ENCODE measurements around the gene SPPL2B.

SPPL2B gene

DNA sequence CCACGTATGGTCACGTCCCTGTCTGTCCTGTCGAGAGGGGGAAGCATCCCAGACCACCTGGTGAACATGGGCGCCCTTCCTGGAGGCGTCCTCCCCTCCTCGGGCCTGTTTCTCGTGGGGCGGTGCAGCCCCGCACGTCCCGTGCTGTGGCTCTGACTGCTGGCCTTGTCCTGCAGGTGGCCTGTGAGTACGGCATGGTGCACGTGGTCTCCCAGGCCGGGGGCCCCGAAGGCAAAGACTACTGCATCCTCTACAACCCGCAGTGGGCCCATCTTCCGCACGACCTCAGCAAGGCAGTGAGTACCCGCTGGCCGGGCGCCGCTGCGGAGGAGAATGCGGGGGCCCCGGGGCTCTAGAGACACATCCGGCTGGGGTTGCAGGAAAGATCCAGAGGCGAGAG, 5.9 kb downstream of the SPPL2B start:
- no peak for DNase-seq (ENCODE audit: low read depth)
- TF ChIP-seq, protein P1, sequence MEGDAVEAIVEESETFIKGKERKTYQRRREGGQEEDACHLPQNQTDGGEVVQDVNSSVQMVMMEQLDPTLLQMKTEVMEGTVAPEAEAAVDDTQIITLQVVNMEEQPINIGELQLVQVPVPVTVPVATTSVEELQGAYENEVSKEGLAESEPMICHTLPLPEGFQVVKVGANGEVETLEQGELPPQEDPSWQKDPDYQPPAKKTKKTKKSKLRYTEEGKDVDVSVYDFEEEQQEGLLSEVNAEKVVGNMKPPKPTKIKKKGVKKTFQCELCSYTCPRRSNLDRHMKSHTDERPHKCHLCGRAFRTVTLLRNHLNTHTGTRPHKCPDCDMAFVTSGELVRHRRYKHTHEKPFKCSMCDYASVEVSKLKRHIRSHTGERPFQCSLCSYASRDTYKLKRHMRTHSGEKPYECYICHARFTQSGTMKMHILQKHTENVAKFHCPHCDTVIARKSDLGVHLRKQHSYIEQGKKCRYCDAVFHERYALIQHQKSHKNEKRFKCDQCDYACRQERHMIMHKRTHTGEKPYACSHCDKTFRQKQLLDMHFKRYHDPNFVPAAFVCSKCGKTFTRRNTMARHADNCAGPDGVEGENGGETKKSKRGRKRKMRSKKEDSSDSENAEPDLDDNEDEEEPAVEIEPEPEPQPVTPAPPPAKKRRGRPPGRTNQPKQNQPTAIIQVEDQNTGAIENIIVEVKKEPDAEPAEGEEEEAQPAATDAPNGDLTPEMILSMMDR (IDR thresholded peaks at IDR 0.05; ENCODE audit: control insufficient read depth, extremely low read depth, insufficient read depth): no peak
- no peak overlapping the region for H3K4me3 ChIP-seq (ENCODE audit: low read depth, low read length)

DNA sequence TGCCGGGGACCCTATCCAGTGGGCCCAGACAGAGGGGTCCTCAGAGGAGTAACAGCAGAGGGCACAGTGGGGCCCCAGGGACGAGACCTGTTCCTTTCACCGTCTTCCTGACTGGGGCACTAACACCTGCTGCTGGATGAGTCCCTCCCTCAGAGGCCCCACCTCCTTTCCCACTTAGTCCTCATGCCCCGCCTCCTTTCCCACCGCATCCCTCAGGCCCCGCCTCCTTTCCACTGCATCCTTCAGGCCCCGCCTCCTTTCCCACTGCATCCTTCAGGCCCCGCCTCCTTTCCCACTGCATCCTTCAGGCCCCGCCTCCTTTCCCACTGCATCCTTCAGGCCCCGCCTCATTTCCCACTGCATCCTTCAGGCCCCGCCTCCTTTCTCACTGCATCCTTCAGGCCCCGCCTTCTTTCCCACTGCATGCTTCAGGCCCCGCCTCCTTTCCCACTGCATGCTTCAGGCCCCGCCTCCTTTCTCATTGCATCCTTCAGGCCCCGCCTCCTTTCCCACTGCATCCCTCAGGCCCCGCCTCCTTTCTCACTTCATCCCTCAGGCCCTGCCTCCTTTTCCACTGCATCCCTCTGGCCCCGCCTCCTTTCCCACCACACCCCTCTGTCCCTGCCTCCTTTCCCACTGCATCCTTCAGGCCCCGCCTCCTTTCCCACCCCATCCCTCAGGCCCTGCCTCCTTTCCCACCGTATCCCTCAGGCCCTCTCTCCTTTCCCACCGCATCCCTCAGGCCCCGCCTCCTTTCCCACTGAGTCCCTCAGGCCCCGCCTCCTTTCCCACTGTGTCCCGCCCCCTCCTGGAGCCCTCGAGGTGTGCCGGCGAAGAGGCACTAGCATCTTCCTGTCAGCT, 6.7 kb downstream of the SPPL2B start:
- TF ChIP-seq, protein P1 (IDR thresholded peaks at IDR 0.05; ENCODE audit: control insufficient read depth, extremely low read depth, insufficient read depth): no peak
- DNase-seq (ENCODE audit: low read depth): no peak

GRCh38 chr19:2335848-2336247, 7.4 kb downstream of the SPPL2B start:
- TF ChIP-seq, protein P1 (IDR thresholded peaks at IDR 0.05; ENCODE audit: control insufficient read depth, extremely low read depth, insufficient read depth): no peak
- DNase-seq (ENCODE audit: low read depth): no peak
- H3K4me3 ChIP-seq (ENCODE audit: low read depth, low read length): no peak overlapping the region

More for the DNA sequence above, 6.7 kb downstream of the SPPL2B start:
- H3K4me3 ChIP-seq (ENCODE audit: low read depth, low read length): no peak overlapping the region

- no peak for DNase-seq (ENCODE audit: low read depth)
- H3K4me3 ChIP-seq (ENCODE audit: low read depth, low read length): no peak overlapping the region
- TF ChIP-seq, protein P1 (IDR thresholded peaks at IDR 0.05; ENCODE audit: control insufficient read depth, extremely low read depth, insufficient read depth): no peak
These were observed 8.2 kb downstream of the SPPL2B start for GRCh38 chr19:2336528-2337328.

DNA sequence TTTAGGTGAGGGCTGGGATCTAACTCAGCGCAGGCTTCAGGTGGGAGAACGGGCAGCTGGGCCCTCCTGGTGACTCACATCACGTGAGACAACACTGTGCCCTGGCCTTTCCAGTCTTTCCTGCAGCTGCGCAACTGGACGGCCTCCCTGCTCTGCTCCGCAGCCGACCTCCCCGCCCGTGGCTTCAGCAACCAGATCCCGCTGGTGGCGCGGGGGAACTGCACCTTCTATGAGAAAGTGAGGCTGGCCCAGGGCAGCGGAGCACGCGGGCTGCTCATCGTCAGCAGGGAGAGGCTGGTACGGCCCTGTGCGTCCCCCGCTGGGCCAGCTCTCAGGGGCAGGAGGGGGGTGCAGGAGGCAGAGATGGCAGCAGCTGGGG, 8.8 kb downstream of the SPPL2B start:
- H3K4me3 ChIP-seq (ENCODE audit: low read depth, low read length): no peak overlapping the region
- DNase-seq (ENCODE audit: low read depth): no peak

GRCh38 chr19:2338055-2338615, 9.7 kb downstream of the SPPL2B start:
- TF ChIP-seq, protein P1 (IDR thresholded peaks at IDR 0.05; ENCODE audit: control insufficient read depth, extremely low read depth, insufficient read depth): no peak
- H3K4me3 ChIP-seq (ENCODE audit: low read depth, low read length): no peak overlapping the region
- DNase-seq (ENCODE audit: low read depth): no peak

More for the DNA sequence above, 8.8 kb downstream of the SPPL2B start:
- TF ChIP-seq, protein P1 (IDR thresholded peaks at IDR 0.05; ENCODE audit: control insufficient read depth, extremely low read depth, insufficient read depth): no peak

Data from LNCaP clone FGC (cell line).